Stimulated activated naive B cell treated with anti-CD40 and anti-IgM and Interleukin-4, amounts not matched to agents 10 μg/mL and 1 μg/mL and 100 μg/mL, for 72 hours (primary cell): ENCODE results near the gene SLC25A23.

ENCODE experiments used
- ATAC-seq, 2 donors: fragments of 150-1000 bp; cut with Tn5 transposase; replicated peaks; 2 replicates each; pipeline ENCODE4 v1.10.0; 2021; ENCODE audit warnings: moderate library complexity in 1 of 2
- DNase-seq: peaks from one replicate; pipeline ENCODE4 v3.0.0; 2021
- H3K27ac Mint-ChIP-seq: one replicate; pipeline ENCODE4 v1.8.0; 2022; ENCODE audit warnings: mild to moderate bottlenecking, mixed read lengths
- H3K27me3 Mint-ChIP-seq, 2 donors: one replicate each; pipeline ENCODE4 v1.8.0; 2022; ENCODE audit warnings: mixed read lengths in 2 of 2
- H3K36me3 Mint-ChIP-seq, 2 donors: one replicate each; pipeline ENCODE4 v1.8.0; 2022; ENCODE audit warnings: mixed read lengths in 2 of 2, mild to moderate bottlenecking in 1 of 2
- H3K4me1 Mint-ChIP-seq, 2 donors: one replicate each; pipeline ENCODE4 v1.8.0; 2022; ENCODE audit warnings: mixed read lengths in 2 of 2, mild to moderate bottlenecking in 1 of 2
- H3K4me3 Mint-ChIP-seq, 2 donors: one replicate each; pipeline ENCODE4 v1.8.0; 2022; ENCODE audit warnings: mild to moderate bottlenecking in 2 of 2, mixed read lengths in 2 of 2, moderate library complexity in 1 of 2
- H3K9me3 Mint-ChIP-seq, 2 donors: one replicate each; pipeline ENCODE4 v1.8.0; 2022; ENCODE audit warnings: mixed read lengths in 2 of 2, mild to moderate bottlenecking in 1 of 2

The SLC25A23 gene

GRCh38 chr19:6396305-6396704 lies 63.3 kb downstream of the SLC25A23 start:
- peaks cover 0 to 4% of the 10 kb centered on the region in 2 donors for H3K9me3 Mint-ChIP-seq
- DNase-seq: no peak
- peaks cover 15 to 22% of the 10 kb centered on the region in 2 donors for H3K4me1 Mint-ChIP-seq
- no peak overlapping the region for H3K4me3 Mint-ChIP-seq
- H3K27ac Mint-ChIP-seq: no peak overlapping the region
- peaks cover 0 to 11% of the 10 kb centered on the region in 2 donors for H3K36me3 Mint-ChIP-seq
- no peak for ATAC-seq
- H3K27me3 Mint-ChIP-seq: no peaks in the 10 kb centered on the region

DNA sequence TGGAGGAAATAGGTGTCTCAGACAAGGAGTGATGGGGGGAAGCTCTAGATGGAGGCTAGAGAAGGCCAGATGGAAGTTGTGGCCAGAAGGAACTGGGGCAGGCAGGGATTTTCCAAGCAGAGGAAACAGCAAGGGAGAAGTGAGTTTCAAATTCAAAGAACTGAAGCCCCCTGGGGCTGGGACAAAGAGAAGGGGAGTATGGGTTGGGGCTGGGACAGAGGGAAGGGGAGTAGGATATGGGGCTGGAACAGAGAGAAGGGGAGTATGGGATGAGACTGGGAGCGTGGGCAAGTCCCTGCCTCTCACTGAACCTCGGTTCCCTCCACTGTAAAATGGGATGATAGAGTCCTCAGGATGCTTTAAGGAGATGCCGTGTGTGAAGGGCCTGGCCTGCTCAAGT lies 64.8 kb downstream of the SLC25A23 start:
- no peak overlapping the region for H3K27ac Mint-ChIP-seq
- peak overlapping the region; percentile 0 to 43 for H3K4me3 Mint-ChIP-seq
- ATAC-seq (no peak), DNase-seq (no peak)
- peaks cover 19 to 28% of the 10 kb centered on the region in 2 donors for H3K4me1 Mint-ChIP-seq
- H3K9me3 Mint-ChIP-seq: peaks cover 0 to 4% of the 10 kb centered on the region in 2 donors
- no peaks in the 10 kb centered on the region for H3K27me3 Mint-ChIP-seq
- H3K36me3 Mint-ChIP-seq: peaks cover 4 to 19% of the 10 kb centered on the region in 2 donors

- H3K9me3 Mint-ChIP-seq: peaks cover 0 to 4% of the 10 kb centered on the region in 2 donors
- ATAC-seq: no peak
- no peak for DNase-seq
- H3K4me3 Mint-ChIP-seq: peak overlapping the region; percentile 88 to 96
- peaks cover 19 to 28% of the 10 kb centered on the region in 2 donors for H3K4me1 Mint-ChIP-seq
- peaks cover 8 to 23% of the 10 kb centered on the region in 2 donors for H3K36me3 Mint-ChIP-seq
- H3K27ac Mint-ChIP-seq: peak overlapping the region; percentile 97
- H3K27me3 Mint-ChIP-seq: no peaks in the 10 kb centered on the region
Measured at GRCh38 chr19:6393983-6394412, 65.6 kb downstream of the SLC25A23 start.

- Mint-ChIP-seq H3K4me1 (peaks cover 19 to 30% of the 10 kb centered on the region in 2 donors), H3K36me3 (peaks cover 14 to 25% of the 10 kb centered on the region in 2 donors), H3K4me3 (peak within 1 kb of the TSS; percentile 88 to 96), H3K9me3 (peaks cover 0 to 4% of the 10 kb centered on the region in 2 donors), H3K27me3 (no peaks in the 10 kb centered on the region), H3K27ac (peak within 1 kb of the TSS; percentile 97)
- peak; percentile 89 to 90 for ATAC-seq
- peak; percentile 94 for DNase-seq
Measured at GRCh38 chr19:6393074-6393982, 66.3 kb downstream of the SLC25A23 start, which contains the start of gene GTF2F1. Gene GTF2F1, minus strand, starts transcription at chr19:6393164. Its CDS starts 169 bp downstream, at chr19:6392995.

DNA sequence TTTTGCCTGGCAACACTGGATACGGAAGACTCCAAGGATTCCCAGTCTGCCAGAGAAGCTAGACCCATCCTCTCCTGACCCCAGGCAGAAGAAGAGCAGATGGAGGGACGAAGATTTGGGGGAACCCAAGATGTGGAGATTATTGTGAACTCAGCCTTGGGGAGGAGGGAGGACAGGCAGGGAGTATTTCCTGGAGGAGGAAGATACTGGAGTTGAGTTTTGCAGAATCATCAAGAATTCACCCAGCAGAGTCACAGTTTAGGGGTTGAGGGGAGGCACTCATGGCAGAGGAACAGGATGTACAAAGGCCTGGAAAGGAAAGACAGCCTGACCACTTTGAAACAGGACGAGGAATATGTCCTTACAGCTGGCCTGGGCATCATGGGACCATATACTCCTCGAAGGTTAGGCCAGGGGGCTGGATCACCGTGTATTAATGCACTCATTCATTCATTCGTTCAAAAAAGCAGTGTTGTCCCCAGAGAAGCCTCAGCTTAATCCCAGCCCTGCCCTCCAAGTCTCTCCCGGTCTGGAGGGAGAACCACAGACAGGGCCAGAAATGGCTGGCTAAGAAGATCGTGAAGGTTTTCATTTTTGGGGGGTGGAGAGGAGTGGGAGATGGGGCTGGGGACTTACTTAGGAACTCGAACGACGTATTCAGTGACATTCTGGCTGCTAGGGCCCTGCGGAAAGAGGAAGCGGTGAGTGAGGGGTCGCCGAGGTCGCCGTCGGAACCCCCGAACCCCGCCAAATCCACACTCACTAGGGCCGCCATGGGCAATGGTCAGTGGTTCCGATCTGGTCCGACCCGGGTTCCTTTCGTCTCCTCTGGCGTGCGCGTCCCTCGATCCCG lies 67.1 kb downstream of the SLC25A23 start:
- DNase-seq (no peak), ATAC-seq (peak; percentile 30 to 40)
- H3K4me3 Mint-ChIP-seq: peak overlapping the region; percentile 88 to 96
- peaks cover 20 to 29% of the 10 kb centered on the region in 2 donors for H3K36me3 Mint-ChIP-seq
- peaks cover 19 to 33% of the 10 kb centered on the region in 2 donors for H3K4me1 Mint-ChIP-seq
- H3K27me3 Mint-ChIP-seq: no peaks in the 10 kb centered on the region
- H3K27ac Mint-ChIP-seq: peak overlapping the region; percentile 97
- peaks cover 0 to 4% of the 10 kb centered on the region in 2 donors for H3K9me3 Mint-ChIP-seq
